Adrenal gland (tissue), 5 donors: ENCODE data around the gene INO80D.

Experiments used
- POLR2A ChIP-seq, 2 donors: fragments of 450-650 bp; IDR thresholded peaks; one replicate each; pipeline ENCODE4 v1.6.1; 2017; ENCODE audit warnings: antibody characterized with exemption in 2 of 2, mild to moderate bottlenecking in 2 of 2, moderate library complexity in 1 of 2
- TF ChIP-seq, protein P1 (sequence below), 6 experiments: fragments of 450-650 bp in 4 of 6; fragments of 200-600 bp in 2 of 6; sonication (generic) in 1 of 6; IDR thresholded peaks; 1 replicate in 5 of 6; 2 replicates in 1 of 6; pipeline versions ENCODE4 v1.5.1 to v1.8.0; 2016 to 2021; ENCODE audit warnings: antibody characterized with exemption in 6 of 6, mild to moderate bottlenecking in 2 of 6, moderate library complexity in 1 of 6
- donor health status: DM: no; HTN: no; CAD: no.

DNA sequence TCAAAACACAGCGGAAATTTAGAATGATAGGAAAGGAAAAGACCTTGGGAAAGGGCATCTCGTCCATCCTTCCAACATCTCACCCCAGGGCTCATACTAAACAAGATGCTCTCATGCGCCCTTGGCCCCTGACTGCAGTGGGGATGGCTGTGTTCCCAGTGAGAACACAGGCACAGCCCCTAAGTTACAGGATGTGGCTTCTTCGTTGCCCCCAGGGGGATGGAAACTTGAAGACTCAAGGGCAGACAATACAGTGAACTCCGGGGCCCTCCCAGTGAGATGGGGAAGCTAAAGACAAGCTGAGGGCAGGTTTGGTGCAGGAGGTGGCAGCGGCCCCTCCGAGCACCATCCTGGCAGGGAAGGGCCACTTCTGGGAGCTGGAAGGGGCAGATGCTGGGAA is 139.7 kb downstream of the INO80D start:
- TF ChIP-seq, protein P1, sequence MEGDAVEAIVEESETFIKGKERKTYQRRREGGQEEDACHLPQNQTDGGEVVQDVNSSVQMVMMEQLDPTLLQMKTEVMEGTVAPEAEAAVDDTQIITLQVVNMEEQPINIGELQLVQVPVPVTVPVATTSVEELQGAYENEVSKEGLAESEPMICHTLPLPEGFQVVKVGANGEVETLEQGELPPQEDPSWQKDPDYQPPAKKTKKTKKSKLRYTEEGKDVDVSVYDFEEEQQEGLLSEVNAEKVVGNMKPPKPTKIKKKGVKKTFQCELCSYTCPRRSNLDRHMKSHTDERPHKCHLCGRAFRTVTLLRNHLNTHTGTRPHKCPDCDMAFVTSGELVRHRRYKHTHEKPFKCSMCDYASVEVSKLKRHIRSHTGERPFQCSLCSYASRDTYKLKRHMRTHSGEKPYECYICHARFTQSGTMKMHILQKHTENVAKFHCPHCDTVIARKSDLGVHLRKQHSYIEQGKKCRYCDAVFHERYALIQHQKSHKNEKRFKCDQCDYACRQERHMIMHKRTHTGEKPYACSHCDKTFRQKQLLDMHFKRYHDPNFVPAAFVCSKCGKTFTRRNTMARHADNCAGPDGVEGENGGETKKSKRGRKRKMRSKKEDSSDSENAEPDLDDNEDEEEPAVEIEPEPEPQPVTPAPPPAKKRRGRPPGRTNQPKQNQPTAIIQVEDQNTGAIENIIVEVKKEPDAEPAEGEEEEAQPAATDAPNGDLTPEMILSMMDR (IDR thresholded peaks at IDR 0.05), result no peak
- TF ChIP-seq POLR2A (IDR thresholded peaks at IDR 0.05), result no peak
